Measurements from ENCODE around the gene MPZL3.

DNA sequence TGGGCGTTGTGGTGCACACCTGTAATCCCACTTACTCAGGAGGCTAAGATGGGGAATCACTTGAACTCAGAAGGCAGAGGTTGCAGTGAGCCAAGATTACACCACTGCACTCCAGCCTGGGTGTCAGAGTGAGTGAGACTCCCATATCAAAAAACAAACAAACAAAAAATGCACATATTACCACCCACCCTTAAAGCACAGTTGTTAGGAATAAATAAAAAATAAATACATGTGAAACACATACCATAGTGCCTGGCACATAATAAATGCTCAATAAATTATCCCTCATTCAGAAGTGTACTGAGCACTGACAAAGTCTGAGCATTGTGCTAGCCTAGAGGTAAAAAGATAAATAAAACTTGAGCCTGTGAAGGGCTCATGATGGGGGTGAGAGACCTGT is 18.3 kb downstream of the MPZL3 start:
- no peak for TF ChIP-seq CTCF (IDR thresholded peaks at IDR 0.05)
- TF ChIP-seq RFX5 (IDR thresholded peaks at IDR 0.05) = no peak
- TF ChIP-seq USF2 (IDR thresholded peaks at IDR 0.05) = no peak
- no peak for TF ChIP-seq POLR2A (IDR thresholded peaks at IDR 0.05; ENCODE audit: low read length)
- TF ChIP-seq HDAC2 (IDR thresholded peaks at IDR 0.05) = no peak
- no peak for TF ChIP-seq POLR2AphosphoS2 (conservative IDR thresholded peaks at IDR 0.05; ENCODE audit: low read length)
- TF ChIP-seq FOSB (CRISPR knock-in tag; IDR thresholded peaks at IDR 0.05) = no peak
- no peak for TF ChIP-seq CHD4 (IDR thresholded peaks at IDR 0.05; ENCODE audit: borderline replicate concordance)
- TF ChIP-seq TP53 (CRISPR knock-in tag; IDR thresholded peaks at IDR 0.05) = no peak
- TF ChIP-seq PBX3 (IDR thresholded peaks at IDR 0.05) = no peak
- TF ChIP-seq JUNB (IDR thresholded peaks at IDR 0.05) = no peak
- TF ChIP-seq RCOR1 (IDR thresholded peaks at IDR 0.05; ENCODE audit: low read depth, low read length) = no peak
- TF ChIP-seq JUN (IDR thresholded peaks at IDR 0.05) = no peak

Measured in A549 (cell line).